SH-SY5Y (cell line): ENCODE data around the gene MBNL1.

Source experiments
- GATA2 ChIP-seq: IDR thresholded peaks from 2 replicates; pipeline ENCODE4 v1.6.1; 2011; ENCODE audit warnings: mild to moderate bottlenecking, low read depth, low read length
- GATA3 ChIP-seq: IDR thresholded peaks from 2 replicates; pipeline ENCODE4 v1.6.1; 2011; ENCODE audit warnings: low read depth, mild to moderate bottlenecking, low read length, moderate library complexity

GRCh38 chr3:152434142-152434541 lies 165.4 kb downstream of the MBNL1 start:
- no peak for TF ChIP-seq GATA2
- no peak for TF ChIP-seq GATA3
